MCF 10A (cell line): Measurements from ENCODE around the gene CSTPP1. TPM values are rescaled to one million over a fixed set of nuclear protein-coding genes. Genes with fewer than 3 reads are reported as not detected.

Experiments used
- BruUV-seq: library from RNA; stranded (reverse); fragments of 400-500 nt; replicated peaks from 2 replicates; lab custom pipeline; 2021; lab: Mats Ljungman, UMichigan
- CTCF ChIA-PET: fragments of 300-600 bp; sonication (Branson Sonifier 250); formaldehyde crosslinking; extraction: SDS; loops from one replicate; lab custom pipeline; 2021; ENCODE audit warnings: antibody characterized with exemption, inconsistent platforms; lab: Yijun Ruan, JAX
- POLR2A ChIA-PET: fragments of 300-600, 350-650 bp; sonication (Branson Sonifier 250); formaldehyde crosslinking; extraction: SDS; loops from one replicate; lab custom pipeline; 2020; ENCODE audit warnings: antibody characterized with exemption, inconsistent platforms; lab: Yijun Ruan, JAX
- DNase-seq: peaks from one replicate; pipeline ENCODE4 v3.0.0-alpha.2; 2018; ENCODE audit not compliant: unreplicated experiment
- H3K27ac Mint-ChIP-seq: one replicate; pipeline ENCODE4 v1.8.0; 2022; ENCODE audit warnings: mild to moderate bottlenecking, low read depth, mixed read lengths; ENCODE audit not compliant: unreplicated experiment
- H3K27me3 Mint-ChIP-seq: one replicate; pipeline ENCODE4 v1.8.0; 2022; ENCODE audit warnings: mixed read lengths; ENCODE audit not compliant: insufficient read depth, unreplicated experiment
- H3K36me3 Mint-ChIP-seq: one replicate; pipeline ENCODE4 v1.8.0; 2022; ENCODE audit warnings: mild to moderate bottlenecking, moderate library complexity, mixed read lengths; ENCODE audit not compliant: insufficient read depth, unreplicated experiment
- H3K4me1 Mint-ChIP-seq: one replicate; pipeline ENCODE4 v1.8.0; 2022; ENCODE audit warnings: mixed read lengths; ENCODE audit not compliant: insufficient read depth, unreplicated experiment
- H3K4me3 Mint-ChIP-seq: one replicate; pipeline ENCODE4 v1.8.0; 2022; ENCODE audit warnings: mild to moderate bottlenecking, moderate library complexity, mixed read lengths; ENCODE audit not compliant: unreplicated experiment
- H3K9me3 Mint-ChIP-seq: one replicate; pipeline ENCODE4 v1.8.0; 2022; ENCODE audit warnings: mixed read lengths; ENCODE audit not compliant: unreplicated experiment
- intact Hi-C: fragments of 100-400 bp; cut with micrococcal nuclease; formaldehyde crosslinking; loops from 2 replicates; pipeline ENCODE4 v1.14.1; 2022
- total RNA-seq: library from RNA; stranded (reverse); gene quantifications from 2 replicates; pipeline ENCODE4 v1.2.3, GENCODE V29; 2022
- TF ChIP-seq, protein P1 (sequence below): fragments of 200-600 bp; IDR thresholded peaks from one replicate; pipeline ENCODE4 v1.8.0; 2022; ENCODE audit warnings: antibody characterized with exemption, mild to moderate bottlenecking; ENCODE audit not compliant: unreplicated experiment

CSTPP1 gene
- total RNA-seq, 1 experiment from 2014 or later: 19.2 TPM

DNA sequence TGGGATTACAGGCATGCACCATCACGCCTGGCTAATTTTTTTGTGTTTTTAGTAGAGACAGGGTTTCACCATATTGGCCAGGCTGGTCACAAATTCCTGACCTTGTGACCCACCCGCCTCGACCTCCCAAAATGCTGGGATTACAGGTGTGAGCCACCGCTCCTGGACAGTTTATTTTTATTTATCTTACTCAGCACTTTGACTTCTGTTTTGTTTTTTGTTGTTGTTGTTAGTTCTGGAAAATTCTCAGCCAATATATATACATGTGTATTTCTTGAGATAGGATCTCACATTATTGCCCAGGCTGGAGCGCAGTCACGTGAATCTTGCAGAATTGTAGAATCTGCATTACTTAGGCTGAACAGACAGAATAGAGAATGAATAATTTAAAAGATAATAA lies 107.6 kb downstream of the CSTPP1 start:
- POLR2A ChIA-PET: no interaction called here
- Mint-ChIP-seq H3K9me3 (no peaks in the 10 kb centered on the region), H3K4me3 (no peak overlapping the region), H3K27ac (no peak overlapping the region), H3K36me3 (peaks cover 7% of the 10 kb centered on the region), H3K27me3 (no peaks in the 10 kb centered on the region), H3K4me1 (no peaks in the 10 kb centered on the region)
- intact Hi-C loops: no loop called here
- CTCF ChIA-PET: no interaction called here
- no TSS peak for BruUV-seq
- DNase-seq: no peak
- TF ChIP-seq, protein P1, sequence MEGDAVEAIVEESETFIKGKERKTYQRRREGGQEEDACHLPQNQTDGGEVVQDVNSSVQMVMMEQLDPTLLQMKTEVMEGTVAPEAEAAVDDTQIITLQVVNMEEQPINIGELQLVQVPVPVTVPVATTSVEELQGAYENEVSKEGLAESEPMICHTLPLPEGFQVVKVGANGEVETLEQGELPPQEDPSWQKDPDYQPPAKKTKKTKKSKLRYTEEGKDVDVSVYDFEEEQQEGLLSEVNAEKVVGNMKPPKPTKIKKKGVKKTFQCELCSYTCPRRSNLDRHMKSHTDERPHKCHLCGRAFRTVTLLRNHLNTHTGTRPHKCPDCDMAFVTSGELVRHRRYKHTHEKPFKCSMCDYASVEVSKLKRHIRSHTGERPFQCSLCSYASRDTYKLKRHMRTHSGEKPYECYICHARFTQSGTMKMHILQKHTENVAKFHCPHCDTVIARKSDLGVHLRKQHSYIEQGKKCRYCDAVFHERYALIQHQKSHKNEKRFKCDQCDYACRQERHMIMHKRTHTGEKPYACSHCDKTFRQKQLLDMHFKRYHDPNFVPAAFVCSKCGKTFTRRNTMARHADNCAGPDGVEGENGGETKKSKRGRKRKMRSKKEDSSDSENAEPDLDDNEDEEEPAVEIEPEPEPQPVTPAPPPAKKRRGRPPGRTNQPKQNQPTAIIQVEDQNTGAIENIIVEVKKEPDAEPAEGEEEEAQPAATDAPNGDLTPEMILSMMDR: no peak

DNA sequence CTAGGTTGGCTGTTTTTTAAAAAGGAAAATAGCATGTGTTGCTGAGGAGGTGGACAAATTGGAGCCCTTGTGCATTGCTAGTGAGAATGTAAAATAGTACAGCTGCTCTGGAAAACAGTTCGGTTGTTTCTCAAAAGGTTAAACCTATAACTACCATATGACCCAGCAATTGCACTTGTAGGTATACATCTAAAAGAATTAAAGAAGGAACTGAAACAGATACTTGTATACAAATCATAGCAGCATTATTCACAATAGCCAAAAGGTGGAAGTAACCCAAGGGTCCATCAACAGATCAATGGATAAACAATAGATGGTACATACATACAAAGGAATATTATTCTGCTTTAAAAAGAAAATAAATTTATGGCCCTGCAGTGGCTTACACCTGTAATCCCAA lies 111.4 kb downstream of the CSTPP1 start:
- no TSS peak for BruUV-seq
- Mint-ChIP-seq H3K4me3 (no peak overlapping the region), H3K36me3 (peaks cover 11% of the 10 kb centered on the region), H3K27me3 (no peaks in the 10 kb centered on the region), H3K4me1 (no peaks in the 10 kb centered on the region), H3K27ac (no peak overlapping the region), H3K9me3 (peaks cover 9% of the 10 kb centered on the region)
- ChIA-PET CTCF (no interaction called here), POLR2A (no interaction called here)
- intact Hi-C loops: no loop called here
- no peak for DNase-seq
- TF ChIP-seq, protein P1: no peak

DNA sequence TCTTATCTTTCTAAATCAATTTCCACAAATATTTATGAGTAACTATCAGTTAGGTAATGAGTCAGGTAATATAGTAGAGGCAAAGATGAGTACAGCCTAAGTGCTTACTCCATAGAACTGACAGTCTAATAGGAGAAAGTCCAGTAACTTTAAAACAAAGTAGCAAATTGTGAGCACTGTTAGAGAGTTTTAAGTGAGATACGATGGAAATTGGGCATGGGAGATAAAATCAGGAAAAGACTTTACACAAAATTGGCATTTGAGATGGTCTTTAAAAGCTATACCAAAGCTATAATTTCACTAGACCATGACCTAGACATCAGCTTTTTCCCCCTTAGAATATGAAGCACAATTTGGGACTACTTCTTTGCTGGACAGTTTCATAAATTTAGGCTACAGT lies 113.7 kb downstream of the CSTPP1 start:
- no peak for DNase-seq
- H3K27me3 Mint-ChIP-seq: no peaks in the 10 kb centered on the region

DNA sequence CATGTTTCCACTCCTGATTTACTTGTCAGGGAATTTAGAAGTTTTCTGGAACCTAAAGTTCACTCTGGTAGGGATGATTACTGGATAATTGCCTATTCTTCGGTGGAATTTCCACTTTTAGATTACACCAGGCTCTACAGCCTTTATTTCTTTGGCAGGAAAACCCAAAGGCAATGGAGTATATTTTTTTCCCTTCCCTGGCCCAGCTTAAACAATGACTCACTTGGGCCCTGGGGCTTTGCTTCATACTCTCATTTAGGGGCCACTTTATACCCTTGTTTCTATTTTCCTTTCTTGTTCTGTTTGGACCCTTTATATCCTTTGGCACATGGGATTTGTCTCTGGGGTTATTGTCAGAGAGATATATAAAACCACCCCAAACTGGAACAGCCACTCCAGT lies 114.7 kb downstream of the CSTPP1 start:
- TF ChIP-seq, protein P1: no peak
- BruUV-seq: no TSS peak
- H3K36me3 Mint-ChIP-seq: peaks cover 20% of the 10 kb centered on the region
- H3K4me3 Mint-ChIP-seq: no peak overlapping the region
- H3K27ac Mint-ChIP-seq: no peak overlapping the region
- H3K4me1 Mint-ChIP-seq: no peaks in the 10 kb centered on the region
- intact Hi-C loops: no loop called here
- POLR2A ChIA-PET: no interaction called here
- CTCF ChIA-PET: interaction anchor here (0.5 kb wide), 1 partner anchor 20 kb away, joined by 3 read pairs; no protein-coding TSS in a partner anchor
- H3K9me3 Mint-ChIP-seq: peaks cover 12% of the 10 kb centered on the region
- peak; percentile 4 for DNase-seq
- H3K27me3 Mint-ChIP-seq: no peaks in the 10 kb centered on the region

More for the DNA sequence above, 113.7 kb downstream of the CSTPP1 start:
- Mint-ChIP-seq H3K4me3 (no peak overlapping the region), H3K27ac (no peak overlapping the region), H3K4me1 (no peaks in the 10 kb centered on the region), H3K9me3 (peaks cover 12% of the 10 kb centered on the region), H3K36me3 (peaks cover 16% of the 10 kb centered on the region)
- TF ChIP-seq, protein P1: no peak
- POLR2A ChIA-PET: no interaction called here
- intact Hi-C loops: no loop called here
- CTCF ChIA-PET: interaction anchor here (0.6 to 1.9 kb wide), 4 partner anchors 10 to 103 kb away, joined by 3 to 12 read pairs (median 4); no protein-coding TSS in a partner anchor
- BruUV-seq: no TSS peak
